Glomerular visceral epithelial cell (primary cell): Measurements from ENCODE around the gene TEK.
"Not testable (repeated sequence)": the region's sequence is repeated elsewhere in the genome, so short reads cannot be mapped to it uniquely, and the experiment has no call there.

ENCODE experiments used
- DNase-seq: peaks from one replicate; pipeline ENCODE4 v3.0.0-alpha.2; 2016; ENCODE audit errors: extremely low spot score

TEK gene

DNA sequence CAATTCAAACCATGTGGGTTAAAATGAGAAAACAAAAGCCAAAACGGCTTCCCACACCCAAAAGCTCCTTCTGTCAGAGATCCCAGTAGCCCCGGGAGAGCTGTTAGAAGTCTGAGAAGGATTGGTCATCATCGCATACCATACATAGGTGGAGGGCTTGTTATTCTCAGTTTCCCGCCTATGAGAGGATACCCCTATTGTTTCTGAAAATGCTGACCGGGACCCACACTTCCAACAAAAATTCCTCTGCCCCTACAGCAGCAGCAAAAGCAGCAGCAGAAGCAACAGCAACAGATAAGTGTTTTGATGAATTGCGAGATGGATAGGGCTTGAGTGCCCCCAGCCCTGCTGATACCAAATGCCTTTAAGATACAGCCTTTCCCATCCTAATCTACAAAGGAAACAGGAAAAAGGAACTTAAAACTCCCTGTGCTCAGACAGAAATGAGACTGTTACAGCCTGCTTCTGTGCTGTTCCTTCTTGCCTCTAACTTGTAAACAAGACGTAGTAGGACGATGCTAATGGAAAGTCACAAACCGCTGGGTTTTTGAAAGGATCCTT is at the start of gene TEK:
TEK (plus strand) TSS at position 245 of the 561 bp plus-strand sequence. CDS start 366 bp downstream, outside the sequence.
- DNase-seq = no peak

DNA sequence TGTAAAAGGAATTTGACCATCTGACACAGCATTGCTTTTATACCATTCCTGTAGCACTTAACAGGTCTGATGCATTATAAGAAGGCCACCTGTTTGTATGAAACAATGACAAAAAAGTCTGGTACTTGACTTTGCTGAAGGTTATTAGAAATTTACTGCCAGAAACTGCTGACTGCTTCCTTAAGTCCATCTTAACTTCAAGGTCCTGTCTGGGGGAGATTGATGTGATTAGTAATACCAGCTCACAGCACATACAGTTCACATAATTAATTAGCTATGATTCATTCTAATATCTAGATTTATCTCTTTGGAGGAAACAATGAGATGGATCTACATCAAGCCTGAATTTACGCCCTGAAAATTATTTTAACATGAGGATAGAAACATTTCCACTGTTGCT is 49.6 kb upstream of the TEK start:
- DNase-seq = no peak

DNA sequence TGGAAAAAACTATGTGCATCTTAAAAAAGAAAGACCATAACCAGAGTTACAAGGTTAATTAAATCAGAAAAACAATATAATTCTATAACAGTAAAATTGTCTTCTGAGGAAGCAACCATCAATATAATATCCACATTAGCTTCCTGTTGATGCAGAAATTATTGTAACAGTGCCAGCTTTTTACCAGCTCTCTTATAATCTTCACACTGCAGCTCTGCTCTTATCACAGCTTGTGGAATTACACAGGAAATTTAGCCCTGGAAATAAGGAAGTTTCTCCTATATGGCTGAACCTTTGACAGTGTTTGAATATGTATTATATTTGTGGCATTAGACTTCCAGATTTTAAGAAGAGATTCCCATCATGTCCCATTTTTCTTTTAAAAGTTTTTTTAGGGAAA is 49.1 kb upstream of the TEK start:
- no peak for DNase-seq

DNA sequence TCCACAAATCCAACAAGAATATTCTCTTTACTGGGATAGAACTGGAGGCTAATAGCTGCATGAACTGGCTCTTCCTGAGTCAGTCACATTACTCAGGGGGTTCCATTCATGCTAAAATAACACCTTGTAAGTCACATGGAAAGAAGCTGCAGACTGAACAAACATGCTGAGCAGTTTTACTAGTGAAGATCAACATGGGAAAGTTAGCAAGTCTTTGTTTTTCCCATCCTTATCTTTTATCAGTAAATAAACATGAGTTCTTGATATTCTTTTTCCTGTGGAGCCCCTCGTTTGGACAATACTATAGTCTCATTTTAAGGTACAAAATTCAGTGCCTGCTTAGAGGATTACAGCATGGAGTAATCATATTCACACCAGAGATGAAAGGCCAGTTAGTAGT is 43.7 kb upstream of the TEK start:
- no peak for DNase-seq

DNA sequence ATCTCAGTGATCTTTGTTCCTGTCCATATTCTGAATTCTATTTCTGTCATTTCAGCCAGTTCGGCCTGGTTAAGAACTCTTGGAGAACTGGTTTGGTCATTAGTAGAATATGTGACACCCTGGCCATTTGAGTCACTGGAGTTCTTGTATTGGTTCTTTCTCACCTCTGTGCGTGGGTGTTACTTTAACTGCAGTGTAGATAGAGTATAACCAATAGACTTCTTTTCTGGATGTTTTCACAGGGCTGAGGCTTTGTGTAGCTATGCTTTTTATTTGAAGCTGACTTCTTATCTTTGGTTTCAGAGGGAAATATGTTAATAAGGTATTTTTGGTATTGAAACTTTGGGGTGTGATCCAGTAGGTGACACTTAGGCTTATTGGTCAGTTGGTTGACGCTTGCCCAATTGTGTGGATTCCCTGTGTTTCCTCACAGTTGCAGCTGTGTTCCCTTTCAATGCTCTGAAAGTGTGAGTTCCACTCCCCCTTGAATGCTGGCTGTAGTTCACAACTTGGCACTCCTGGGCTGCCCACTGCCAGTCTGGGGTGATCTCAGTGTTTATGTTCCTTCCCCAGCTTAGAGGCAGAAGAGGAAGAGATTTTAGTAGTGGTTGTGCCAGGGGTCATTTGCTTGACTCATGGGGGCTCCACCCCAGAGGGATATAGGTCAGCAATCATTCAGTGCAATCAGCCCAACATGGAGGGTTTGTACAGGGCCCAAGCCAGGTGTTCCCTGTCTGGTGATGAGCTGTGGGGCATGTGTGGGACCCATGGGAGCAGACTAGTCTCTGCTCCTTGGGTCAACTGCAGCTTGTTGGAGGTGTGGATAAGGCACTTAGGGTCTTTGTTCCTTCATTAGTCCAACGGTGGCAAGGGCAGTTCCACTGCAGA is 34.9 kb upstream of the TEK start:
- no peak for DNase-seq

DNA sequence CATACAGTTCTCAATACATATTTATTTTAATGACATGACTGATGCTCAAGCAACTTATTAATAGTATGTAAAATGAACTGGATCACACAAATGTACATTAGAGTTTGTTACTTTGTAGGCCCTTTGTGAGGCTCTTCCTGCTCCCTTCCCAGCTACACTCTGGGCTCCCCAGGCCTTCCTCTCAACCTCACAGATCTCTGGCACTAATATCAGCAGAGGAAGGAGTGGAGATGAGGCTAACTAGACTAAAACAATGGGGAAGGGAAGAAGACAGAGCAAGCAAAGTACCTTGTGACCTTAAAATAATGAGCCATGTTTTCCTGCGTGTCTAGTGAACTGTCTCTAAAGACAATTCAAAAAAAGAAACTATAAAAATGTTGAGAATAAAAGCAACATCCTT is 30.3 kb upstream of the TEK start:
- DNase-seq = no peak

DNA sequence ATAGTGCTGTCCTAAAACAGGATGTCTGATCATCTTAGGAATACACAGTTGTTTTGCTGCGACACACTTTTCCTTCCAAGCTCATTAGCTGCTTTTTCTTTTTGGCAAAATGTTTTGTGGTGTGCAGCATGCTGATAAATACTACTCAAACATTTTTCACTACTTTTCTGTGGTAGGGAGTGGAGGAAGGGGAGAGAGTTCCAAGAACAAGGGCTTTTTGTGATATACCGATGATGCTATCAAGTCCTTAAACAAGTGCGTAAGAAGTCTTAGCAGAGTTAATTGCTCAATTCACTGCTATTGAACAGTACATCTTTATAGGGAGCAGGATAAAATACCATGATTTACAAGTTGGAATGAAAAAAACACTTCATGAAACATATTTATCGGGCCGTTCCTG is 23.6 kb upstream of the TEK start:
- DNase-seq = no peak

DNA sequence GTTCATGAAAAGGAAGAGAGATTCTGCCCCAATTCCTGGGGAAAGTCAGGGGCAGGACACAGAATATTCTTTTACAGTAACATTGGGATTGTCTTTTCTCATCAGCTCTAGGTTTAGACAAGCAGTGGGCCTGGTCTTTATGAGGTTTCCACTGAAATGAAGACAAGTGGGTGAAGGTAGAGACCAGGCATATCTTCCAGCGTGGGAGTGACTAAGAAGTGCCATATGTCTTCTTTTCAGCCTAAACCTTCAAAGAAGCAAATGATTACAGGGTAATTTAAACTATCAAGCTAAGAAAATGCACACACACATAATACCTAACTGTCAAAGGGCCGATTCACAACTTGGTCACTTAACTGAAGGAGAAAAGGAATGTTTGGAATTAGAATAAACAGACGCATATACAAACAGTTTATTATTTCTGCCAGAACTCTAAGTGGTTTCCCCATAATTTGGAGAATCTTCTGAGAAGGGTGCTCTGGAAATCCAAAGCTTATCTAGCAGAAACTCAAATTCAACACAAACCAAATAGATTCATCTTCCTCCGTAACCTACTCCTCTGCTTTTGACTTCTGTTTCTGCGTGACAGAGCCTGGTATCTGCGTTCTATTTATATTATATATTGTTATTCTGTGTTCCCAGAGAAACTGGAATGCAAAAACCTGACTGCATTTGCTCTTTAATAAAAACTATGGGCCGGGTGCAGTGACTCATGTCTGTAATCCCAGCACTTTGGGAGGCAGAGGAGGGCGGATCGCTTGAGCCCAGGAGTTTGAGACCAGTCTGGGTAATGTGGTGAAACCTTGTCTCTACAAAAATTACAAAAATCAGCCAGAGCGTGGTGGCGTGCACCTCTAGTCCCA is 22.0 kb upstream of the TEK start:
- DNase-seq = peak; percentile 24

DNA sequence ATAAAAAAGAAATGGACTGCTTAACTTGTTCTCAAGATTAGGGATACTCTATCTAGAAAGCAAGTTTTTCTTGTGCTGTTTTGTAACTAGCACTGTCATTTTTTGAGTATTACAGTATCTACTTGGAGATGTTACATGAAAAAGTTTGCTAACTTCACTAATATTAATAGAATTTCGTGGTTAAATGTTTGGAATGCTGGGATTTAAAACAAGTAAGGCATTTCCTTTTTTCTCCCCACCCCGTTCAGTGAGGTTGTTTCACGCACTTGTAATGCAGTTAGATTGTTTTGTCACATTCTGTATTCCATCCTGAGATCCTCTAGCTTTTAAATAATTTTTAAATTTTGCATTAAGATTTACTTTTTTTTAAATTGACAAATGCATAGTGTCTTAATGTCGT is 20.0 kb upstream of the TEK start:
- no peak for DNase-seq

DNA sequence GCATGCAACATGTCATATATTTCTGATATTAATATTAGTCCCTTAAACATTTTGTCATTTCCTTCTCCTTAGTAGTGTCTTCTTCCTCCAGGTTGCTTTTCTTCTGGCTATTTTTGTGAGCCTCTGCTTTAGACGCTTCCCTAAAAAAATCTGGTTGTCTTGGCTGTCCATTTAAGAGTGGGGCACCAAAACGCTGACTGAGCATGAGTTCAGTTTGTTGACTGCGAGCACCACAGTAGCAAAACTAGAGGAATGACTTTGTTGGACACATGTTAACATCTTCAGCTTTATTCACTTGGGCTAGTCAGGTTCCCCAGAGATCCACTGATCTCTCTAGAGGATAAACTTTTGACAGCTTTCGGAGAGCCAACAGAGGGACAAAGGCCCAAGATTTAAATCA is 19.3 kb upstream of the TEK start:
- DNase-seq = no peak

DNA sequence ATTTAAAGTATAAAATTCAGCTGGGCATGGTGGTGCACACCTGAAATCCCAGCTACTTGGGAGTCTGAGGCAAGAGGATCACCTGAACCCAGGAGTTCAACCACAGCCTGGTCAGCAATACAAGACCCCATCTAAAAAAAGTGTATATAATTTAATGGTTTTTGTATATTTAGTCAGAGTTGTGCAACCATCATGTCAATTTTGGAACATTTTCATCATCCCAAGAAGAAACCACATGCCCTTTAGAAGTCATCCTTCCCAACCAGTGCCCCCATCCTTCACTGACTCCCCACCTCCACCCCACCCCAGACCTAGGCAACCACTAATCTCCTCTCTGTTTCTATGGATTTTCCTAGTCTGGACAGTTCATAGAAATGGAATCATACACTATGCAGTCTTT is 18.8 kb upstream of the TEK start:
- no peak for DNase-seq

DNA sequence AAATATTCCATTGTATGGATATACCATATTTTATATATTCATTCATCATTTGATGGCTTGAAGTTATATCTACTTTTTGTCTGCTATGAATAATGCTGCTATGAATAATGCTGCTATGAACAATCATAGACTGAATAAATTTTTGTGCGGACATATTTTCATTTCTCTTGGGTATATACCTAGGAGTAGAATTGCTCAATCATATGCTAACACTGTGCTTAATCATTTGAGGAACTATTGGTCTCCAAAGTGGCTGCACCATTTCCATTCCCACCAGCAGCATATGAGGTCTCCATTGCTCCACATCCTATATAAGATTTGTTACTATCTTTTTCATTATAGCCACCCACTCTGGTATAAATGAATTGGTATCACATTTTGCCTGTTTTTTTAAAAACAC is 18.3 kb upstream of the TEK start:
- no peak for DNase-seq

DNA sequence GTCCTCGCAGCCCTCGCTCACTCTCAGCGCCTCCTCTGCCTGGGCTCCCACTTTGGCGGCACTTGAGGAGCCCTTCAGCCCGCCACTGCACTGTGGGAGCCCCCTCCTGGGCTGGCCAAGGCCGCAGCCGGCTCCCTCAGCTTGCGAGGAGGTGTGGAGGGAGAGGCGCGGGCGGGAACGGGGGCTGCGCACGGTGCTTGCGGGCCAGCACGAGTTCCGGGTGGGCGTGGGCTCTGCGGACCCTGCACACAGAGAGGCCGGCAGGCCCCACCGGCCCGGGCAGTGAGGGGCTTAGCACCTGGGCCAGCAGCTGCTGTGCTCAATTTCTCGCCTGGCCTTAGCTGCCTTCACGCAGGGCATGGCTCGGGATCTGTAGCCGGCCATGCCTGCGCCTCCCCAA is 16.5 kb upstream of the TEK start:
- DNase-seq = not testable (repeated sequence)

DNA sequence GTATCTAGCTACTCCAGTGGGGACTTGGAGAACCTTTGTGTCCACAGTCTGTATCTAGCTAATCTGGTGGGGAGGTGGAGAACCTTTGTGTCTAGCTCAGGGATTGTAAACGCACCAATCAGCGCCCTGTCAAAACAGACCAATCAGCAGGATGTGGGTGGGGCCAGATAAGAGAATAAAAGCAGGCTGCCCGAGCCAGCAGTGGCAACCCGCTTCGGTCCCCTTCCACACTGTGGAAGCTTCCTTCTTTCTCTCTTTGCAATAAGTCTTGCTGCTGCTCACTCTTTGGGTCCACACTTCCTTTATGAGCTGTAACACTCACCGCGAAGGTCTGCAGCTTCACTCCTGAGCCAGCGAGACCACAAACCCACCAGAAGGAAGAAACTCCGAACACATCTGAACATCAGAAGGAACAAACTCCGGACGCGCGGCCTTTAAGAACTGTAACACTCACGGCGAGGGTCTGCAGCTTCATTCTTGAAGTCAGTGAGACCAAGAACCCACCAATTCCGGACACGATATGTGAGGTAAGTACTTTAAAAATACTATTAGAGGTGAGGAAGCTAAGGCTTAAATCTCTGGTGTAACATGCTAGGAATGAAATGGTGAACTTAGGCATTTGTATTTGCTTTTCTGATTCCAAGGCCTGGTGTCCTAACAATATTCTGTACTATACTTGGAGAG is 15.5 kb upstream of the TEK start:
- not testable (repeated sequence) for DNase-seq

DNA sequence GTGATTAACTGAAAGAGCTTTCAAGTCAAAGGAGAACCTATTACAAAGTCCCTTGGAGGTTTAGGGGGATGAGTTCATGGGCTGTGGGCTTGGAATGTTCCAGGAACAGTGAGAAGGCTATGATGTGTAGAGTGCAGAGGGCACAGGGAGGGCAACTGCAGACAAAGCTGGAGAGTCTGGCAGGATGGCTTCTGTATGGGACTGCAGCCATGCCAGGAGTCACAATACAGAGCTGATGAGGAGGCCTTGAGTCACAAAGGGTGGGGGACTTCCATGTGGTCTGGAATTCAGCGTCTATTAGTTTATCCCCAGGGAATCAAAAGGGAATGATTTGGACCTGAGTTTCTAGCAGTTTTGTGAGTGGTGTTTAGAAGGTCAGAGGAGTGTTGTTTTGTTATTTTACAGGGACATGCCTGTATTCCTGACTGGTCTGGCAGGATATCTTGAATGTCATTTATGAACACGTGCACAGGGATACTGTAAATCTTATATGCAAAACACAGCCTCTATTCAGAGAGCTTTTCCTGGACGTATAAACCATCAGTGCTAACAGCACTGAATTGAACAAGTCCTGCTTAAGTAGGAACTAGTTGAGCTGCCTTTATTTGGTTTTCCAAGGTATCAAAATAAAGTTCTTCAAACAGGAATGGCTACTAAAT is 14.3 kb upstream of the TEK start:
- DNase-seq = peak; percentile 10

DNA sequence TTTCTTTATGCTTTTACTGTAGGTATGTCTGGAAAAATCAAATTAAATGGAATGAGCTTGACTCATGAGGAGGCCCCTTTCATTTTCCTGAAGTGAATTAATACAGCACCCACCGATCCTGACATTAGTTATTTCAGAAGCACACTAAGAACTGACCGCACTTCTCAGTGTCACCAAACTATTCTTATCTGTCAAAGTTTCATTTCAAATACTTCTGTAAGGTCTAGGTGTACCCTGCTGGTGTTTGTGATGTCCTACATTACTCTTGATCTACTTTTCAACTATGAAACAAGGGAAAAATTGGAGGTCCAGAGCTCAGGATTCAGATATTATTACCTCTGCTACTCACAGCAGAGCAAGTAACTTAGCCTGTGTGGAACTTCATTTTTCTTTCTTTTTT is 1.8 kb upstream of the TEK start:
- no peak for DNase-seq

DNA sequence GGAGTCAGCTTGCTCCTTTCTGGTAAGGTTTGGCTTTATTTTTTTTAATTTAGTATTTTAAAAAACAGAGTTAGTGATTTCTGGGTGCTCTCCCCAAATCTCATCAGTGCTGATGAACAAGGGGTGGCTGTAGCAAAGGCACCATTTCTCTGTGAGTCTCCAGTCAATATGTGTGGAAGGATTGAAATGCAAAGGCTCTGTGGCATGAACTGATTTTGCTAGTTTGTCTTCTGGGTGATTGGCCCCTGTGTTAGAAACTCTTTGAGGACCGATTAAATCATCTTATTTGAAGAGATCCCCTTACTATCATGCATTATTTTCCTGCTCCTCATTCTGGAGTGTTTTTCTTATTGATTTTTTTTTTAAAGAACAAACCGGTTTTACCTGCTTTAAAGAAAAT is 596 bp downstream of the TEK start:
- no peak for DNase-seq

DNA sequence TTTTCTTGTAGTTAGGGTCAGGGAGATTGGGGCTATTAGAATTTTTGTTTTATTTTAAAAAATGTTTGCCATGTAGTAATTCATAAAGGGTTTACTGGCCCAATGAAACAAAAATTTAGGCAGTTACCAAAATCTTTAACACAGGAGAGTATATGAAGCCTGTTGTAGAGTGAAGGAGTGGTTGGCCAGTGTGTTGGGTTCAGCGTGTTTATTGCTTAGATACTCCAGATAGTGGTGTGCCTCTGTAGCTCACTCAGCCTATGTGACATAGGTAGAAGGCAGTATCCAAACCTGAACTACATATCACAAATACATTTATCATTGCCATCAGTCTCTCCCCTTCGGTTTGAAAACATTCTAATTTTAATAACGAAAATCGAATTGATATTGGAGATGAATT is 1.2 kb downstream of the TEK start:
- no peak for DNase-seq

DNA sequence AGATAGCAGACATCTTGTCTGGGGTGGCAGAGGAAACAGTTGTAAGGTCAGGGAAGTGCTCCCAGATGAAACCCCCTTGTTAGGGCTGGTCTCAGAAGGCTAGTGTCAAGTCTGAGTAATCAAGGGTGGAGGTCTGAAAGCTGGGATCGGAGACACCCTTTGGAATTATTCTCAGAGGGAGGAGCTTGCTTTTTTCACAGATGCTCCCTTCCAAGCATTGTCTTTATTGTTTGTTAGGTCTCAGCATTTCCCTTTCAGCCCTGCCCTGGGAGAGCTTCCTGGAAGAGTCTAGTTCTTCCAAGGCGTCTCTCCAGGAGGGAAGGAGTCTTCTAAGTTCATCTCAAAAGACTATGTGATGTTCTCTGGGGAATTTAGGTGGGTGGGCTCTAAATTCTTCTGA is 3.2 kb downstream of the TEK start:
- no peak for DNase-seq

DNA sequence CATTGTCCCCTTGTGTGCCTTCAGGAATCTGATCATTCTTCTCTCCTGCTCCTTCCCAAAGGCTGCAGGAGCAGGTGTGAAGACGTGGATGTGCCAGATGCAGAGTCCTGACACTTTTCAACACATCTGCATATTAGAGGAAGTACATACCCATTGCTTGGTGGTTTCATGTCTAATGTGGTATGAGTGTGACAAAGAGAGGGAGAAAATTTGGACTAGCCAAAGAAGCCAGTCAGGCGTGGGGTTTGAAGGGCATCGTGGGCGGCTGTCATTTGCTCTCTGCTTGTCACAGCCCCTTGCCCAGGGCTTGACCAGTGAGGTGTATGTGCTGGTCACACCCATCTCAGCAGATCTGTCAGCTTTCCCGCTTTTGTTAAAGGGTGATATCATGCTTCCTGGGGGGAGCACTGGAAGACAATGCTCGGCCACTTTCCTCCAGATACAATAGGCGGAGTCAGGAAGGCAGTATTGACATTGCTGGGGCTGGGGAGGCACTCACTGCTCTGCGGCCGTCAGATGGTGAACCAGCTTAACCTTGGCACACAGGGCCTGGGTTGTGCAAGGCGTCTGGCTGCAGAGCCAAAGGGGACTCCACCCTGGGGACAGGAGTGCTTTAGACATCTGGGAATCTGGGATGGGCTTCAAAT is 8.6 kb downstream of the TEK start:
- DNase-seq = peak; percentile 60

DNA sequence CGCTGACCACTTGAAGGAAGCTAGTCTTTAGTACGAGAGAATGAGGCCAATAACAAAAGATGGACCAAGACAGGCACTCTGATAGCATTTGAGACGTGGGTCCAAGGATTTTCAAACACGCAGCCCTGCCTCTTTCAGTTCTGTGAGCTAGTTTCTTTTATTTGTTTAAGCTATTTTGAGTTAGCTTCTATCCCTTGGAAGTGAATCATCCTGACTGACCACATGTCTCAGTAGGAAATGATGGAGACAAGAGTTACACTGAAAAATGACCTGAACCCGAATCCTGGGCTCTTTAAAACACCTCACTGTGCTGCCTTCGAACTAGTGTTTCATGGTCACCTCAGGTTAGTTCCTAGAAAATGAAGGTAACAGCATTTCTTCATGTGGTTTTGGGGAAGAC is 9.9 kb downstream of the TEK start:
- DNase-seq = peak; percentile 40
